Loucy (cell line): ENCODE results near the gene ARID1B.

ENCODE experiments used
- H2AFZ ChIP-seq: fragments of 200-600 bp; sonication (generic); 2 replicates; pipeline ENCODE4 v1.6.0; 2016; ENCODE audit warnings: antibody characterized with exemption, mild to moderate bottlenecking, low read length, moderate library complexity
- H3F3A ChIP-seq: fragments of 200-600 bp; 2 replicates; pipeline ENCODE4 v1.6.0; 2016; ENCODE audit warnings: antibody characterized with exemption, low read depth, mild to moderate bottlenecking
- H3K27me3 ChIP-seq: fragments of 200-600 bp; sonication (generic); 2 replicates; pipeline ENCODE4 v1.6.1; 2014; ENCODE audit warnings: low read length, mild to moderate bottlenecking; ENCODE audit not compliant: insufficient read depth, poor library complexity, severe bottlenecking
- H3K36me3 ChIP-seq: fragments of 200-600 bp; sonication (generic); 2 replicates; pipeline ENCODE4 v1.6.1; 2016; ENCODE audit warnings: low read length; ENCODE audit not compliant: insufficient read depth
- H3K4me1 ChIP-seq: fragments of 200-600 bp; sonication (generic); 2 replicates; pipeline ENCODE4 v1.5.1; 2014; ENCODE audit warnings: low read length, mild to moderate bottlenecking; ENCODE audit not compliant: insufficient read depth, poor library complexity, severe bottlenecking
- H3K4me2 ChIP-seq: fragments of 200-600 bp; sonication (generic); 2 replicates; pipeline ENCODE4 v1.6.0; 2014; ENCODE audit warnings: antibody characterized with exemption, low read length, low read depth, mild to moderate bottlenecking; ENCODE audit not compliant: poor library complexity, severe bottlenecking
- H3K4me3 ChIP-seq: fragments of 200-600 bp; sonication (generic); 2 replicates; pipeline ENCODE4 v1.5.1; 2014; ENCODE audit warnings: low read length, mild to moderate bottlenecking, mixed read lengths; ENCODE audit not compliant: poor library complexity, severe bottlenecking
- H3K79me2 ChIP-seq: fragments of 200-600 bp; sonication (generic); 2 replicates; pipeline ENCODE4 v1.6.1; 2014; ENCODE audit warnings: low read length; ENCODE audit not compliant: insufficient read depth
- H3K9ac ChIP-seq: fragments of 200-600 bp; sonication (generic); 2 replicates; pipeline ENCODE4 v1.6.0; 2014; ENCODE audit warnings: mild to moderate bottlenecking, low read depth, low read length, moderate library complexity; ENCODE audit not compliant: poor library complexity, severe bottlenecking
- H3K9me2 ChIP-seq: fragments of 200-600 bp; sonication (generic); replicated peaks from 2 replicates; pipeline ENCODE4 v1.6.1; 2016; ENCODE audit warnings: low read depth, low read length, mixed read lengths
- H3K9me3 ChIP-seq: fragments of 200-600 bp; sonication (generic); 2 replicates; pipeline ENCODE4 v1.6.1; 2014; ENCODE audit warnings: mild to moderate bottlenecking, antibody characterized with exemption, low read length, low read depth; ENCODE audit not compliant: insufficient read depth
- H4K20me1 ChIP-seq: fragments of 200-600 bp; sonication (generic); 2 replicates; pipeline ENCODE4 v1.6.0; 2014; ENCODE audit warnings: antibody characterized with exemption, low read length, mild to moderate bottlenecking; ENCODE audit not compliant: insufficient read depth, poor library complexity, severe bottlenecking
- EZH2phosphoT487 ChIP-seq: fragments of 200-600 bp; IDR thresholded peaks from 2 replicates; pipeline ENCODE4 v1.6.1; 2018; ENCODE audit warnings: antibody characterized with exemption, mild to moderate bottlenecking, moderate library complexity, borderline replicate concordance
- TF ChIP-seq, protein P1 (sequence below): fragments of 200-600 bp; sonication (generic); conservative IDR thresholded peaks from 2 replicates; pipeline ENCODE4 v1.5.1; 2014; ENCODE audit warnings: mild to moderate bottlenecking, antibody characterized with exemption, low read length

The ARID1B gene

GRCh38 chr6:156960525-156960924 lies 183.3 kb downstream of the ARID1B start:
- H3K79me2 ChIP-seq = peaks cover 98% of the 10 kb centered on the region
- no peak overlapping the region for H3K9ac ChIP-seq
- H3K4me1 ChIP-seq = peaks cover 30% of the 10 kb centered on the region
- H3K9me2 ChIP-seq = no peaks in the 10 kb centered on the region
- no peaks in the 10 kb centered on the region; the same call in 1 of the 2 replicates for H3K36me3 ChIP-seq
- H4K20me1 ChIP-seq = peaks cover 65% of the 10 kb centered on the region
- no peak overlapping the region for H3K4me2 ChIP-seq
- no peak overlapping the region for H2AFZ ChIP-seq
- H3K27me3 ChIP-seq = no peaks in the 10 kb centered on the region
- H3F3A ChIP-seq = no peaks in the 10 kb centered on the region
- H3K4me3 ChIP-seq = no peak overlapping the region
- TF ChIP-seq, protein P1, sequence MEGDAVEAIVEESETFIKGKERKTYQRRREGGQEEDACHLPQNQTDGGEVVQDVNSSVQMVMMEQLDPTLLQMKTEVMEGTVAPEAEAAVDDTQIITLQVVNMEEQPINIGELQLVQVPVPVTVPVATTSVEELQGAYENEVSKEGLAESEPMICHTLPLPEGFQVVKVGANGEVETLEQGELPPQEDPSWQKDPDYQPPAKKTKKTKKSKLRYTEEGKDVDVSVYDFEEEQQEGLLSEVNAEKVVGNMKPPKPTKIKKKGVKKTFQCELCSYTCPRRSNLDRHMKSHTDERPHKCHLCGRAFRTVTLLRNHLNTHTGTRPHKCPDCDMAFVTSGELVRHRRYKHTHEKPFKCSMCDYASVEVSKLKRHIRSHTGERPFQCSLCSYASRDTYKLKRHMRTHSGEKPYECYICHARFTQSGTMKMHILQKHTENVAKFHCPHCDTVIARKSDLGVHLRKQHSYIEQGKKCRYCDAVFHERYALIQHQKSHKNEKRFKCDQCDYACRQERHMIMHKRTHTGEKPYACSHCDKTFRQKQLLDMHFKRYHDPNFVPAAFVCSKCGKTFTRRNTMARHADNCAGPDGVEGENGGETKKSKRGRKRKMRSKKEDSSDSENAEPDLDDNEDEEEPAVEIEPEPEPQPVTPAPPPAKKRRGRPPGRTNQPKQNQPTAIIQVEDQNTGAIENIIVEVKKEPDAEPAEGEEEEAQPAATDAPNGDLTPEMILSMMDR = no peak
- no peak for TF ChIP-seq EZH2phosphoT487
- no peaks in the 10 kb centered on the region for H3K9me3 ChIP-seq

GRCh38 chr6:156961282-156961892 lies 184.2 kb downstream of the ARID1B start:
- Histone ChIP-seq H3K4me1 (peaks cover 21% of the 10 kb centered on the region), H4K20me1 (peaks cover 62% of the 10 kb centered on the region), H2AFZ (no peak overlapping the region), H3K9ac (no peak overlapping the region), H3K4me2 (no peak overlapping the region), H3K79me2 (peaks cover 98% of the 10 kb centered on the region), H3K9me3 (no peaks in the 10 kb centered on the region), H3K4me3 (no peak overlapping the region), H3K9me2 (no peaks in the 10 kb centered on the region), H3K27me3 (no peaks in the 10 kb centered on the region), H3K36me3 (no peaks in the 10 kb centered on the region; the same call in 1 of the 2 replicates), H3F3A (no peaks in the 10 kb centered on the region)
- no peak for TF ChIP-seq EZH2phosphoT487
- TF ChIP-seq, protein P1 = no peak

DNA sequence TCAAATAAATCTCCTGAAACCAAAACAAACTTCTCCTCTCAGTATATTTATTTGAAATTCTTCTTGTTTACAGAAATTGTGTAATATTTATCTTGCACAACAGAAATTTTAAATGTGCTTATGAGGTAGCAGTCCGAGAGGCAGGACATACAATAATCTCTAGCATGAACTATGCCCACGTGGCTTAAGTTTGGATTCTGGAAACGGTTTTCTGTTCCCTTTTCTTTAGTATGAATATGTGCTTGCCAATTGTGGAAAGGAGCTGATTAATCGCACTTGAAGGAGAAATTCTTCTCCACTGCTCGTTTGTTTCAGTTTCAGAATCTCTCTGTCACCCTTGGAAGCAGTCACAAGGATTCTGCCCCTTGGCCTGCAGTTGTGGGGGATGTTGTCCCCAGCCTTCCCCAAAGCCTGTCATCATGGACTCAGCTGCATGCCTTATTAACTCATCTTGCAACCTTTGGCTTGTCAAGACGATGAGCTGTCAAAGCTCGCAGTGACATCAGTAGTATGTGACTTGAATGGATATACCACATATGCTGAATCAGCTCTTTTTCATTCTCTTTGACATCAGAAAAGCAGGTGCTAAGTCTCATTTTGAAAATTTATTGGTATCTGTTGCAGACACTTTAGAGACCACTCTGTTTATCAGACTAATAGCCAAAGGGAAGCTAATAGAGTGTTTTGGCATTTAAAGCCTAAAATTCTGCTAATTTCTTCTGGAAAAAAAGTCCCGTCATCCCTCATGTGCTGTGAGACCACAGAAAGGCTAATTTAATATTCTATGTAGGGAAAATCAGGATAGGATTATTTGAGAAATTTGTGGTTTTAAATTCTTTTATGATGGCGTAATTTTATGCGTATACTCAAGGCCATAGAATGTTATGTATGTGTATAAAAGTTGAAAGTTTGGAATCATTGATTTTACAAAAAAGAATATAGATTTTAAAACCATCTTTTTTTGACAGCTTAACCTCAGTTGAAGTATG lies 186.8 kb downstream of the ARID1B start:
- Histone ChIP-seq H3K36me3 (no peaks in the 10 kb centered on the region), H3K9me3 (no peaks in the 10 kb centered on the region), H3F3A (no peaks in the 10 kb centered on the region), H3K9me2 (no peaks in the 10 kb centered on the region), H3K27me3 (no peaks in the 10 kb centered on the region), H3K4me1 (peaks cover 8% of the 10 kb centered on the region), H3K9ac (no peak overlapping the region), H4K20me1 (peaks cover 59% of the 10 kb centered on the region), H3K4me3 (no peak overlapping the region), H3K79me2 (peaks cover 97% of the 10 kb centered on the region), H3K4me2 (no peak overlapping the region), H2AFZ (no peak overlapping the region)
- TF ChIP-seq EZH2phosphoT487 = no peak
- TF ChIP-seq, protein P1 = no peak
